H1 (cell line): ENCODE measurements around the gene COTL1. TPM values are rescaled to one million over a fixed set of nuclear protein-coding genes. Genes with fewer than 3 reads are reported as not detected.

Source experiments
- HDAC2 ChIP-seq, 2 experiments: fragments of 300-600 bp in 1 of 2; sonication (generic) in 1 of 2; IDR thresholded peaks; 2 replicates each; pipeline ENCODE4 v1.6.1; 2011 to 2012; ENCODE audit warnings: low read depth in 2 of 2, low read length in 2 of 2, mild to moderate bottlenecking in 2 of 2, moderate library complexity in 2 of 2, borderline replicate concordance in 1 of 2, inconsistent platforms in 1 of 2
- SIN3A ChIP-seq, 2 experiments: IDR thresholded peaks in 1 of 2; conservative IDR thresholded peaks in 1 of 2; 2 replicates each; pipeline ENCODE4 v1.6.1; 2011 to 2012; ENCODE audit warnings: low read length in 2 of 2, improper control_type of control experiment in 1 of 2, low read depth in 1 of 2, mild to moderate bottlenecking in 1 of 2
- TCF12 ChIP-seq: IDR thresholded peaks from 2 replicates; pipeline ENCODE4 v1.6.1; 2011; ENCODE audit warnings: low read depth, mild to moderate bottlenecking, low read length
- polyA plus RNA-seq, 7 experiments: library from polyadenylated mRNA; depleted of rRNA in 3 of 7; stranded (reverse) in 5 of 7; unstranded in 2 of 7; fragments of >200 nt in 5 of 7; fragments of 200-250 nt in 2 of 7; gene quantifications; 1 replicate in 5 of 7; 2 replicates in 1 of 7; 4 replicates in 1 of 7; pipeline versions ENCODE4 v1.2.1 to v1.2.3, GENCODE V29; 2011 to 2013; ENCODE audit warnings: missing spikeins in 2 of 7, mixed read lengths in 2 of 7
- total RNA-seq: library from RNA; stranded (reverse); fragmentation: NEBNext Ultra II Directional; extraction: Animal tissue kit (Norgen Biotek cat#: 25700); gene quantifications from 2 replicates; pipeline ENCODE4 v1.2.1, GENCODE V29; 2021

The COTL1 gene
- total and polyA plus RNA-seq, 2 of the 8 experiments (the other 6 are each of a cell fraction or from before 2014, with no cell fraction given) = 59.2 to 183 TPM

- TF ChIP-seq HDAC2 (IDR thresholded peaks at IDR 0.05; ENCODE audit: borderline replicate concordance in 1 of 2, low read depth in 2 of 2, low read length in 2 of 2) (no peak), TCF12 (no peak), SIN3A (conservative IDR thresholded peaks at IDR 0.05 in 1 of 2, IDR thresholded peaks at IDR 0.05 in 1 of 2; ENCODE audit: low read depth in 1 of 2, low read length in 2 of 2) (no peak)
These were observed 43.1 kb upstream of the COTL1 start (continued) for GRCh38 chr16:84660973-84661372.
